Effector memory CD8-positive, alpha-beta T cell (primary cell): ENCODE results near the gene ZFP1.
"Not testable (repeated sequence)": the region's sequence is repeated elsewhere in the genome, so short reads cannot be mapped to it uniquely, and the experiment has no call there.

Source experiments
- ATAC-seq: fragments of 150-1000 bp; cut with Tn5 transposase; replicated peaks from 2 replicates; pipeline ENCODE4 v1.10.0; 2021; ENCODE audit warnings: mild to moderate bottlenecking, moderate library complexity
- DNase-seq, 3 experiments: peaks; one replicate each; pipeline ENCODE4 v3.0.0; 2021
- H3K27ac Mint-ChIP-seq, 2 donors: one replicate each; pipeline ENCODE4 v1.8.0; 2022; ENCODE audit warnings: mild to moderate bottlenecking in 2 of 2, mixed read lengths in 2 of 2, moderate library complexity in 2 of 2
- H3K27me3 Mint-ChIP-seq, 2 donors: one replicate each; pipeline ENCODE4 v1.8.0; 2022; ENCODE audit warnings: mixed read lengths in 2 of 2
- H3K36me3 Mint-ChIP-seq: one replicate; pipeline ENCODE4 v1.8.0; 2022; ENCODE audit warnings: mild to moderate bottlenecking, moderate library complexity, mixed read lengths; ENCODE audit not compliant: insufficient read depth
- H3K4me1 Mint-ChIP-seq, 2 donors: one replicate each; pipeline ENCODE4 v1.8.0; 2022; ENCODE audit warnings: low read depth in 2 of 2, mixed read lengths in 2 of 2
- H3K4me3 Mint-ChIP-seq, 2 donors: one replicate each; pipeline ENCODE4 v1.8.0; 2022; ENCODE audit warnings: mild to moderate bottlenecking in 2 of 2, mixed read lengths in 2 of 2, moderate library complexity in 2 of 2
- H3K9me3 Mint-ChIP-seq, 2 donors: one replicate each; pipeline ENCODE4 v1.8.0; 2022; ENCODE audit warnings: mixed read lengths in 2 of 2

Gene ZFP1

GRCh38 chr16:75116911-75117245 is 31.4 kb upstream of the ZFP1 start:
- Mint-ChIP-seq H3K27me3 (peaks cover 12 to 18% of the 10 kb centered on the region in 2 donors), H3K4me1 (peaks cover 0 to 3% of the 10 kb centered on the region in 2 donors), H3K36me3 (no peaks in the 10 kb centered on the region), H3K9me3 (peaks cover 0 to 2% of the 10 kb centered on the region in 2 donors), H3K4me3 (no peak overlapping the region), H3K27ac (no peak overlapping the region)
- no peak for DNase-seq
- ATAC-seq, result no peak

- H3K4me3 Mint-ChIP-seq, result no peak overlapping the region
- peaks cover 0 to 4% of the 10 kb centered on the region in 2 donors for H3K9me3 Mint-ChIP-seq
- no peak for DNase-seq
- no peak overlapping the region for H3K27ac Mint-ChIP-seq
- H3K4me1 Mint-ChIP-seq, result peaks cover 0 to 3% of the 10 kb centered on the region in 2 donors
- no peaks in the 10 kb centered on the region for H3K36me3 Mint-ChIP-seq
- no peaks in the 10 kb centered on the region for H3K27me3 Mint-ChIP-seq
- ATAC-seq, result no peak
Measured at GRCh38 chr16:75118943-75119539, 29.3 kb upstream of the ZFP1 start.

- H3K4me3 Mint-ChIP-seq, result no peak overlapping the region
- ATAC-seq, result no peak
- H3K36me3 Mint-ChIP-seq, result no peaks in the 10 kb centered on the region
Measured at GRCh38 chr16:75120253-75120652, 28.1 kb upstream of the ZFP1 start.

GRCh38 chr16:75121949-75122568 is 26.3 kb upstream of the ZFP1 start:
- no peaks in the 10 kb centered on the region for H3K27me3 Mint-ChIP-seq
- no peaks in the 10 kb centered on the region for H3K4me1 Mint-ChIP-seq
- H3K4me3 Mint-ChIP-seq, result no peak overlapping the region
- no peak for ATAC-seq
- H3K27ac Mint-ChIP-seq, result no peak overlapping the region
- no peak for DNase-seq
- no peaks in the 10 kb centered on the region for H3K36me3 Mint-ChIP-seq
- peaks cover 0 to 4% of the 10 kb centered on the region in 2 donors for H3K9me3 Mint-ChIP-seq

More at GRCh38 chr16:75120253-75120652, 28.1 kb upstream of the ZFP1 start:
- peaks cover 0 to 4% of the 10 kb centered on the region in 2 donors for H3K9me3 Mint-ChIP-seq
- no peaks in the 10 kb centered on the region for H3K27me3 Mint-ChIP-seq
- DNase-seq, result no peak
- H3K4me1 Mint-ChIP-seq, result peaks cover 0 to 3% of the 10 kb centered on the region in 2 donors
- H3K27ac Mint-ChIP-seq, result no peak overlapping the region

- ATAC-seq, result no peak
- H3K27me3 Mint-ChIP-seq, result no peaks in the 10 kb centered on the region
Measured at GRCh38 chr16:75122609-75123008, 25.7 kb upstream of the ZFP1 start.

GRCh38 chr16:75127713-75128415 is 20.5 kb upstream of the ZFP1 start:
- Mint-ChIP-seq H3K27ac (no peak overlapping the region), H3K9me3 (no peaks in the 10 kb centered on the region), H3K36me3 (no peaks in the 10 kb centered on the region), H3K4me3 (no peak overlapping the region), H3K27me3 (peaks cover 7 to 21% of the 10 kb centered on the region in 2 donors), H3K4me1 (peaks cover 0 to 2% of the 10 kb centered on the region in 2 donors)
- ATAC-seq (no peak), DNase-seq (no peak)

More at GRCh38 chr16:75122609-75123008, 25.7 kb upstream of the ZFP1 start:
- Mint-ChIP-seq H3K36me3 (no peaks in the 10 kb centered on the region), H3K4me3 (no peak overlapping the region), H3K4me1 (no peaks in the 10 kb centered on the region), H3K9me3 (peaks cover 0 to 4% of the 10 kb centered on the region in 2 donors), H3K27ac (no peak overlapping the region)
- no peak for DNase-seq

- peaks cover 7 to 21% of the 10 kb centered on the region in 2 donors for H3K27me3 Mint-ChIP-seq
- H3K36me3 Mint-ChIP-seq, DNase-seq, ATAC-seq, H3K4me1 Mint-ChIP-seq, H3K9me3 Mint-ChIP-seq, H3K27ac Mint-ChIP-seq, H3K4me3 Mint-ChIP-seq: not testable (repeated sequence)
Measured at GRCh38 chr16:75129421-75130149, 18.7 kb upstream of the ZFP1 start.

GRCh38 chr16:75130150-75130771 is 18.1 kb upstream of the ZFP1 start:
- H3K36me3 Mint-ChIP-seq, result no peaks in the 10 kb centered on the region
- H3K27me3 Mint-ChIP-seq, result peaks cover 7 to 21% of the 10 kb centered on the region in 2 donors
- peaks cover 0 to 2% of the 10 kb centered on the region in 2 donors for H3K4me1 Mint-ChIP-seq
- no peak for ATAC-seq
- no peak overlapping the region for H3K27ac Mint-ChIP-seq
- DNase-seq, result no peak
- no peaks in the 10 kb centered on the region for H3K9me3 Mint-ChIP-seq
- no peak overlapping the region for H3K4me3 Mint-ChIP-seq

GRCh38 chr16:75131081-75131480 is 17.2 kb upstream of the ZFP1 start:
- Mint-ChIP-seq H3K4me1 (peaks cover 0 to 2% of the 10 kb centered on the region in 2 donors), H3K27ac (no peak overlapping the region), H3K36me3 (no peaks in the 10 kb centered on the region)

GRCh38 chr16:75138233-75138632 is 10.1 kb upstream of the ZFP1 start:
- Mint-ChIP-seq H3K27me3 (peaks cover 5 to 8% of the 10 kb centered on the region in 2 donors), H3K27ac (no peak overlapping the region), H3K4me1 (peaks cover 0 to 5% of the 10 kb centered on the region in 2 donors), H3K4me3 (no peak overlapping the region), H3K36me3 (no peaks in the 10 kb centered on the region), H3K9me3 (no peaks in the 10 kb centered on the region)
- DNase-seq, result no peak
- no peak for ATAC-seq

More at GRCh38 chr16:75131081-75131480, 17.2 kb upstream of the ZFP1 start:
- ATAC-seq, result no peak
- DNase-seq, result no peak
- Mint-ChIP-seq H3K27me3 (peaks cover 7 to 21% of the 10 kb centered on the region in 2 donors), H3K4me3 (no peak overlapping the region), H3K9me3 (no peaks in the 10 kb centered on the region)

- no peak for DNase-seq
- peaks cover 0 to 5% of the 10 kb centered on the region in 2 donors for H3K4me1 Mint-ChIP-seq
- ATAC-seq, result peak; percentile 42
- H3K4me3 Mint-ChIP-seq, result no peak overlapping the region
- peaks cover 5 to 8% of the 10 kb centered on the region in 2 donors for H3K27me3 Mint-ChIP-seq
- H3K9me3 Mint-ChIP-seq, result no peaks in the 10 kb centered on the region
- no peaks in the 10 kb centered on the region for H3K36me3 Mint-ChIP-seq
- no peak overlapping the region for H3K27ac Mint-ChIP-seq
Measured at GRCh38 chr16:75138636-75139035, 9.7 kb upstream of the ZFP1 start.

- Mint-ChIP-seq H3K4me3 (no peak overlapping the region), H3K4me1 (peaks cover 0 to 5% of the 10 kb centered on the region in 2 donors)
- ATAC-seq, result no peak
Measured at GRCh38 chr16:75139498-75139897, 8.8 kb upstream of the ZFP1 start.

GRCh38 chr16:75143941-75144340 is 4.4 kb upstream of the ZFP1 start:
- no peaks in the 10 kb centered on the region for H3K9me3 Mint-ChIP-seq

More at GRCh38 chr16:75139498-75139897, 8.8 kb upstream of the ZFP1 start:
- no peaks in the 10 kb centered on the region for H3K36me3 Mint-ChIP-seq
- no peaks in the 10 kb centered on the region for H3K9me3 Mint-ChIP-seq
- peaks cover 5 to 8% of the 10 kb centered on the region in 2 donors for H3K27me3 Mint-ChIP-seq
- DNase-seq, result no peak
- H3K27ac Mint-ChIP-seq, result no peak overlapping the region

More at GRCh38 chr16:75143941-75144340, 4.4 kb upstream of the ZFP1 start:
- Mint-ChIP-seq H3K4me3 (no peak overlapping the region), H3K27ac (no peak overlapping the region), H3K36me3 (no peaks in the 10 kb centered on the region), H3K27me3 (no peaks in the 10 kb centered on the region), H3K4me1 (no peaks in the 10 kb centered on the region)
- no peak for ATAC-seq
- DNase-seq, result no peak
